OCI-LY7 (cell line): ENCODE results near the gene TIMM50. TPM values are rescaled to one million over a fixed set of nuclear protein-coding genes. Genes with fewer than 3 reads are reported as not detected.
A peak's percentile ranks its signal among the peaks of the same experiment; 100 is the strongest.

Experiments used
- BruUV-seq: library from RNA; stranded (reverse); fragments of 400-500 nt; replicated peaks from 2 replicates; lab custom pipeline; 2021; lab: Mats Ljungman, UMichigan
- CTCF ChIA-PET: fragments of 300-600 bp; sonication (Branson Sonifier 250); formaldehyde crosslinking; loops from one replicate; lab custom pipeline; 2022; ENCODE audit warnings: antibody characterized with exemption; ENCODE audit not compliant: unreplicated experiment; lab: Charles Lee
- POLR2A ChIA-PET: fragments of 300-600 bp; sonication (Branson Sonifier 250); formaldehyde crosslinking; loops from one replicate; lab custom pipeline; 2022; ENCODE audit warnings: antibody characterized with exemption; lab: Charles Lee
- DNase-seq: peaks from one replicate; pipeline ENCODE4 v3.0.0-alpha.2; 2015; ENCODE audit warnings: low spot score
- H2AFZ ChIP-seq: fragments of 200-600 bp; sonication (generic), shearing (Covaris generic); 2 replicates; pipeline ENCODE4 v1.6.1; 2014; ENCODE audit warnings: mild to moderate bottlenecking, antibody characterized with exemption, low read length, moderate library complexity
- H3K27ac ChIP-seq: fragments of 200-600 bp; sonication (generic); 2 replicates; pipeline ENCODE4 v1.5.1; 2014; ENCODE audit warnings: mixed run types, low read depth, mild to moderate bottlenecking, moderate library complexity, low read length, inconsistent platforms; ENCODE audit not compliant: poor library complexity, severe bottlenecking
- H3K36me3 ChIP-seq: fragments of 200-600 bp; sonication (generic); 2 replicates; pipeline ENCODE4 v1.6.1; 2014; ENCODE audit warnings: mild to moderate bottlenecking, antibody characterized with exemption, low read length, moderate library complexity, mixed read lengths; ENCODE audit not compliant: insufficient read depth
- H3K4me1 ChIP-seq: fragments of 200-600 bp; sonication (generic); 2 replicates; pipeline ENCODE4 v1.5.1; 2014; ENCODE audit warnings: mild to moderate bottlenecking, low read length; ENCODE audit not compliant: insufficient read depth, poor library complexity, severe bottlenecking
- H3K4me2 ChIP-seq: fragments of 200-600 bp; sonication (generic); 2 replicates; pipeline ENCODE4 v1.6.1; 2014; ENCODE audit warnings: mild to moderate bottlenecking, low read length
- H3K4me3 ChIP-seq: fragments of 200-600 bp; sonication (generic); 2 replicates; pipeline ENCODE4 v1.5.1; 2014; ENCODE audit warnings: mild to moderate bottlenecking, low read depth, low read length; ENCODE audit not compliant: poor library complexity, severe bottlenecking
- H3K79me2 ChIP-seq: fragments of 200-600 bp; sonication (generic); 2 replicates; pipeline ENCODE4 v1.6.1; 2016; ENCODE audit warnings: low read depth, mild to moderate bottlenecking, low read length, moderate library complexity, mixed read lengths; ENCODE audit not compliant: insufficient read depth
- H3K9me2 ChIP-seq: fragments of 200-600 bp; sonication (generic); 2 replicates; pipeline ENCODE4 v1.6.1; 2016; ENCODE audit warnings: mild to moderate bottlenecking, low read length, mixed read lengths; ENCODE audit not compliant: insufficient read depth
- H3K9me3 ChIP-seq: fragments of 200-600 bp; sonication (generic); 2 replicates; pipeline ENCODE4 v1.6.1; 2014; ENCODE audit warnings: mild to moderate bottlenecking, mixed run types, low read length, mixed read lengths
- H4K20me1 ChIP-seq: fragments of 200-600 bp; sonication (generic); 2 replicates; pipeline ENCODE4 v1.6.1; 2014; ENCODE audit warnings: mild to moderate bottlenecking, antibody characterized with exemption, low read length, moderate library complexity, mixed read lengths; ENCODE audit not compliant: insufficient read depth
- CTCF ChIP-seq: fragments of 200-600 bp; sonication (generic); conservative IDR thresholded peaks from 2 replicates; pipeline ENCODE4 v1.5.1; 2014; ENCODE audit warnings: mild to moderate bottlenecking, antibody characterized with exemption, low read length, moderate library complexity, mixed read lengths
- EZH2phosphoT487 ChIP-seq: fragments of 200-600 bp; sonication (generic); IDR thresholded peaks from 2 replicates; pipeline ENCODE4 v1.6.1; 2018; ENCODE audit warnings: low read depth, borderline replicate concordance, mild to moderate bottlenecking, mixed run types, antibody characterized with exemption, low read length, moderate library complexity, mixed read lengths
- intact Hi-C: fragments of 100-400 bp; cut with micrococcal nuclease; formaldehyde crosslinking; loops from one replicate; pipeline ENCODE4 v1.10.0; 2022; ENCODE audit not compliant: unreplicated experiment
- total RNA-seq, 2 experiments: library from RNA; depleted of rRNA in 1 of 2; stranded (reverse); fragments of >200 nt in 1 of 2; shearing (Covaris generic) in 1 of 2; gene quantifications; 2 replicates each; pipeline ENCODE4 v1.2.3, GENCODE V29; 2014 to 2022

Gene TIMM50
- total RNA-seq, 2 experiments from 2014 or later: 93.2 to 98.1 TPM

DNA sequence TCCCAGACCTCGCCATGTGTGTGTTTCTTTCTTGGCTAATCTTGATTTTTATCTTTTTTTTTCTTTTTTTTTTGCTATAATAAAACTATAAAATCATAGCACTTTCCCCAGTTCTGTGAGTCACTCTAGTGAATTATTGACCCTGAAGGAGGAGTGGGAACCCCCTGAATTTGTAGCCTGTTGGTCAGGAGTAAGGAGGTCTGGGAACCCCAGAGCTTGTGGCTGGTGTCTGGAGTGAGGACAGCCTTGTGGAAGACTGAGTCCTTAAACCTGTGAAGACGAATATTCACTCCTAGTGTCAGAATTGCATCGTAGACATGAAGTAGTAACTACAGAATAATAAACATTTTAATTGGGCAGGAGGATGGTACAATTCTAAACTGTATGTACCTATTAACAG is 44.6 kb downstream of the TIMM50 start:
- no peaks in the 10 kb centered on the region for H3K9me2 ChIP-seq
- H3K4me2 ChIP-seq: no peak overlapping the region
- no peaks in the 10 kb centered on the region for H3K9me3 ChIP-seq
- no peak overlapping the region for H3K4me3 ChIP-seq
- H4K20me1 ChIP-seq: no peaks in the 10 kb centered on the region
- H3K36me3 ChIP-seq: peaks cover 3% of the 10 kb centered on the region; the same call in 1 of the 2 replicates
- no peak overlapping the region for H2AFZ ChIP-seq
- no peak for DNase-seq
- peaks cover 2% of the 10 kb centered on the region for H3K4me1 ChIP-seq
- ChIA-PET CTCF (interaction anchor here (0.9 kb wide), 1 partner anchor 22 kb away, joined by 4 read pairs; no protein-coding TSS in a partner anchor), POLR2A (no interaction called here)
- TF ChIP-seq CTCF: no peak
- no peak for TF ChIP-seq EZH2phosphoT487
- H3K27ac ChIP-seq: no peak overlapping the region
- H3K79me2 ChIP-seq: no peaks in the 10 kb centered on the region
- no TSS peak for BruUV-seq
- intact Hi-C loops: no loop called here

GRCh38 chr19:39531834-39532232 is 51.2 kb downstream of the TIMM50 start:
- peak overlapping the region; percentile 71; the same call in 1 of the 2 replicates for H2AFZ ChIP-seq
- ChIA-PET CTCF (interaction anchor here (0.9 kb wide), 1 partner anchor 92 kb away, joined by 4 read pairs; no protein-coding TSS in a partner anchor), POLR2A (interaction anchor here (0.6 to 3.9 kb wide), 4 partner anchors 11 to 514 kb away, joined by 3 to 10 read pairs (median 4); partner anchors contain the start of gene RPS16)
- H3K9me2 ChIP-seq: no peaks in the 10 kb centered on the region
- H3K79me2 ChIP-seq: peaks cover 14% of the 10 kb centered on the region; the same call in 1 of the 2 replicates
- H3K9me3 ChIP-seq: no peaks in the 10 kb centered on the region
- H3K4me3 ChIP-seq: peak overlapping the region; percentile 89
- DNase-seq: no peak
- H4K20me1 ChIP-seq: no peaks in the 10 kb centered on the region
- no peak overlapping the region for H3K27ac ChIP-seq
- peak overlapping the region; percentile 98 for H3K4me2 ChIP-seq
- peaks cover 27% of the 10 kb centered on the region for H3K4me1 ChIP-seq
- intact Hi-C loops: loop anchor here (1.0 to 10.0 kb wide), 5 partner anchors 33 to 407 kb away; partner anchors contain the start of genes DLL3, MED29, PAF1 and PAK4
- BruUV-seq: no TSS peak
- no peak for TF ChIP-seq CTCF
- no peak for TF ChIP-seq EZH2phosphoT487
- H3K36me3 ChIP-seq: peaks cover 3% of the 10 kb centered on the region; the same call in 1 of the 2 replicates
